Activated naive CD8-positive, alpha-beta T cell treated with anti-CD3 and anti-CD28 coated beads, Interleukin-2, amount 50 U/mL, for 16 hours (primary cell): ENCODE data around the gene GOT1.

Source experiments
- DNase-seq: peaks from one replicate; pipeline ENCODE4 v3.0.0-alpha.2; 2020; ENCODE audit warnings: low read depth, low spot score

GOT1 gene

GRCh38 chr10:99360934-99361333 lies 69.5 kb downstream of the GOT1 start:
- no peak for DNase-seq

- DNase-seq = no peak
Observed at GRCh38 chr10:99358101-99358500, 72.3 kb downstream of the GOT1 start.

GRCh38 chr10:99357691-99358090 lies 72.7 kb downstream of the GOT1 start:
- no peak for DNase-seq

- DNase-seq = no peak
Observed at GRCh38 chr10:99353182-99353581, 77.2 kb downstream of the GOT1 start.

- DNase-seq = no peak
Observed at GRCh38 chr10:99347672-99348071, 82.8 kb downstream of the GOT1 start.
